Heart left ventricle (tissue), 16 donors: ENCODE measurements around the gene HEBP2. TPM values are rescaled to one million over a fixed set of nuclear protein-coding genes. Genes with fewer than 3 reads are reported as not detected.

Experiments
- ATAC-seq, 4 donors: fragments of 200-7000 bp; cut with Tn5 transposase; one replicate each; pipeline ENCODE4 v1.9.1; 2020 to 2022; ENCODE audit warnings: moderate library complexity in 4 of 4, mild to moderate bottlenecking in 3 of 4, moderate number of reproducible peaks in 1 of 4
- DNase-seq, 5 donors: peaks; one replicate each; pipeline ENCODE4 v3.0.0-alpha.2; 2020
- H3K27ac ChIP-seq, 12 donors: fragments of 200-600 bp; sonication (generic) in 4 of 12; one replicate each; pipeline versions ENCODE4 v1.5.0 to v1.8.0; 2016 to 2022; ENCODE audit warnings: mild to moderate bottlenecking in 2 of 12
- H3K27me3 ChIP-seq, 9 donors: fragments of 200-600 bp; sonication (generic) in 2 of 9; one replicate each; pipeline versions ENCODE4 v1.5.1 to v1.8.0; 2016 to 2022; ENCODE audit warnings: mild to moderate bottlenecking in 3 of 9
- H3K36me3 ChIP-seq, 9 donors: fragments of 200-600 bp; sonication (generic) in 2 of 9; one replicate each; pipeline versions ENCODE4 v1.5.0 to v1.8.0; 2018 to 2022; ENCODE audit warnings: mild to moderate bottlenecking in 2 of 9
- H3K4me1 ChIP-seq, 12 donors: fragments of 200-600 bp; sonication (generic) in 4 of 12; one replicate each; pipeline versions ENCODE4 v1.5.0 to v1.8.0; 2016 to 2022; ENCODE audit warnings: mild to moderate bottlenecking in 3 of 12
- H3K4me3 ChIP-seq, 12 donors: fragments of 200-600 bp; sonication (generic) in 4 of 12; one replicate each; pipeline versions ENCODE4 v1.5.0 to v1.8.0; 2017 to 2022; ENCODE audit warnings: mild to moderate bottlenecking in 9 of 12, moderate library complexity in 4 of 12
- H3K9me3 ChIP-seq, 12 donors: fragments of 200-600 bp; sonication (generic) in 4 of 12; one replicate each; pipeline versions ENCODE4 v1.5.0 to v1.8.0; 2016 to 2022; ENCODE audit warnings: mild to moderate bottlenecking in 1 of 12
- CTCF ChIP-seq, 12 donors: fragments of 200-600 bp; sonication (generic) in 4 of 12; IDR thresholded peaks; one replicate each; pipeline versions ENCODE4 v1.5.0 to v1.8.0; 2018 to 2022; ENCODE audit warnings: antibody characterized with exemption in 12 of 12, mild to moderate bottlenecking in 5 of 12
- POLR2A ChIP-seq, 2 donors: fragments of 450-650 bp; IDR thresholded peaks; one replicate each; pipeline ENCODE4 v1.6.1; 2017; ENCODE audit warnings: antibody characterized with exemption in 2 of 2, mild to moderate bottlenecking in 2 of 2, moderate library complexity in 2 of 2
- WGBS, 4 donors: extraction: QIAGEN DNeasy Blood & Tissue Kit in 2 of 4; methylation state at CpG; one replicate each; pipeline versions ENCODE4 v1.1.5 to v1.1.7; 2013 to 2018; 5-methylcytosine and 5-hydroxymethylcytosine counted together
- intact Hi-C, 10 donors: fragments of 100-400 bp; cut with DNase I; formaldehyde crosslinking; loops; one replicate each; pipeline versions ENCODE4 v1.11.1 to v1.14.2; 2022
- polyA plus RNA-seq, 2 donors: library from polyadenylated mRNA; stranded (reverse); fragments of 200-250 nt; gene quantifications; one replicate each; pipeline ENCODE4 v1.2.3, GENCODE V29; 2013
- total RNA-seq, 9 donors: library from RNA; depleted of rRNA in 2 of 9; stranded (reverse); fragments of >200 nt in 2 of 9; fragmentation: NEBNext Ultra II Directional in 3 of 9; extraction: Animal tissue kit (Norgen Biotek cat#: 25700) in 3 of 9; gene quantifications; one replicate each; pipeline versions ENCODE4 v1.1.0 to v1.2.4, GENCODE V29; 2016 to 2023
- donor health status: ischemic (EF 13 %, LVEDD 7.1; RV severe dilation, severe dysfunction).
- donor health status: healthy with polysubstance abuse.
- donor health status: DM: no; HTN: yes; CAD: no.
- donor health status: DM: no; HTN: no; CAD: no.
- donor health status: ischemic (EF 25% LVEDD 6.9; RV normal size, moderate dysfunction).
- donor health status: ischemic (EF 25% LVEDD 5.7; RV mildly dilated, moderate dysfunction).
- donor health status: healthy.
- donor health status: DM: yes; HTN: yes; CAD: no.
- donor health status: ischemic (EF 35%, LVEDD 5.7; RV mildly dilated, moderate dysfunction).
- donor health status: nonischemic (EF 11% LVEDD 7.7; RV severe dilation, severe dysfunction).
- donor health status: DM: yes; HTN: yes; CAD: no.
- donor health status: PGD.
- donor health status: ischemic (EF 29% LVEDD 5.4; RV normal size, mild dysfunction).
- donor health status: nonischemic (EF 23%, LVEDD 6.1; RV moderate dilation, normal function).

Gene HEBP2
- total and polyA plus RNA-seq, 11 donors, result 20.3 to 110 (median 90.2) TPM

GRCh38 chr6:138451043-138451442 is 47.0 kb downstream of the HEBP2 start:
- 95 to 98% (median 98%) methylated on average over 3 of the region's 3 CpGs for WGBS, 4 donors
- H3K4me3 ChIP-seq, result no peak overlapping the region

GRCh38 chr6:138454981-138455706 is 51.1 kb downstream of the HEBP2 start:
- DNase-seq (peak in 2 of 5 donors; percentile 28 to 40), ATAC-seq (no peak)
- Histone ChIP-seq H3K9me3 (no peaks in the 10 kb centered on the region), H3K4me1 (peaks cover 0 to 19% (median 0%) of the 10 kb centered on the region in 12 donors), H3K4me3 (peak overlapping the region in 1 of 12 donors; percentile 30), H3K27ac (peak overlapping the region in 1 of 12 donors; percentile 67), H3K27me3 (no peaks in the 10 kb centered on the region), H3K36me3 (peaks cover 0 to 20% (median 0%) of the 10 kb centered on the region in 9 donors)
- intact Hi-C loops, result no loop called here
- WGBS, 4 donors, result 73 to 80% (median 77%) methylated on average over 9 of the region's 9 CpGs
- TF ChIP-seq POLR2A (IDR thresholded peaks at IDR 0.05), result no peak
- TF ChIP-seq CTCF (IDR thresholded peaks at IDR 0.05), result no peak

More at GRCh38 chr6:138451043-138451442, 47.0 kb downstream of the HEBP2 start:
- Histone ChIP-seq H3K27ac (no peak overlapping the region), H3K27me3 (no peaks in the 10 kb centered on the region), H3K9me3 (no peaks in the 10 kb centered on the region), H3K36me3 (peaks cover 0 to 18% (median 9%) of the 10 kb centered on the region in 9 donors), H3K4me1 (peaks cover 0 to 12% (median 0%) of the 10 kb centered on the region in 12 donors)
- TF ChIP-seq POLR2A (IDR thresholded peaks at IDR 0.05) (no peak), CTCF (IDR thresholded peaks at IDR 0.05) (no peak)
- intact Hi-C loops, result no loop called here
- ATAC-seq, result no peak
- no peak for DNase-seq

- TF ChIP-seq CTCF (IDR thresholded peaks at IDR 0.05), result no peak
- TF ChIP-seq POLR2A (IDR thresholded peaks at IDR 0.05), result no peak
- H3K36me3 ChIP-seq, result peaks cover 0 to 22% (median 0%) of the 10 kb centered on the region in 9 donors
- 59 to 69% (median 65%) methylated on average over 7 of the region's 7 CpGs for WGBS, 4 donors
- H3K9me3 ChIP-seq, result no peaks in the 10 kb centered on the region
- H3K4me1 ChIP-seq, result peaks cover 0 to 19% (median 0%) of the 10 kb centered on the region in 12 donors
- intact Hi-C loops, result no loop called here
- H3K4me3 ChIP-seq, result peak overlapping the region in 1 of 12 donors; percentile 30
- H3K27me3 ChIP-seq, result no peaks in the 10 kb centered on the region
- DNase-seq (no peak), ATAC-seq (peak in 1 of 4 donors; percentile 29)
- peak overlapping the region in 1 of 12 donors; percentile 67 for H3K27ac ChIP-seq
These were observed 51.9 kb downstream of the HEBP2 start for GRCh38 chr6:138455746-138456400.

- H3K36me3 ChIP-seq, result peaks cover 0 to 24% (median 0%) of the 10 kb centered on the region in 9 donors
- H3K4me1 ChIP-seq, result peaks cover 0 to 19% (median 0%) of the 10 kb centered on the region in 12 donors
- 67 to 78% (median 70%) methylated on average over 6 of the region's 6 CpGs for WGBS, 4 donors
- H3K27ac ChIP-seq, result peak overlapping the region in 1 of 12 donors; percentile 67
- DNase-seq, result no peak
- H3K4me3 ChIP-seq, result no peak overlapping the region
- H3K9me3 ChIP-seq, result no peaks in the 10 kb centered on the region
- H3K27me3 ChIP-seq, result no peaks in the 10 kb centered on the region
- no peak for ATAC-seq
- no peak for TF ChIP-seq CTCF (IDR thresholded peaks at IDR 0.05)
- TF ChIP-seq POLR2A (IDR thresholded peaks at IDR 0.05), result no peak
- intact Hi-C loops, result no loop called here
These were observed 52.4 kb downstream of the HEBP2 start for GRCh38 chr6:138456401-138456790.
